Naive thymus-derived CD8-positive, alpha-beta T cell (primary cell): ENCODE data around the gene GOT1. TPM values are rescaled to one million over a fixed set of nuclear protein-coding genes. Genes with fewer than 3 reads are reported as not detected.
A peak's percentile ranks its signal among the peaks of the same experiment; 100 is the strongest.

Source experiments
- ATAC-seq, 2 donors: fragments of 150-1000 bp; cut with Tn5 transposase in 1 of 2; sonication (Bioruptor Pico), chemical (Tn5 transposase) in 1 of 2; 1 replicate in 1 of 2; 2 replicates in 1 of 2; pipeline ENCODE4 v1.10.0; 2021; ENCODE audit warnings: mild to moderate bottlenecking in 2 of 2, moderate library complexity in 2 of 2
- POLR2A ChIA-PET: fragments of 350-600 bp; sonication (Branson Sonifier 250); formaldehyde crosslinking; loops from one replicate; lab custom pipeline; 2021; ENCODE audit warnings: antibody characterized with exemption; lab: Charles Lee
- DNase-seq, 10 donors: peaks; one replicate each; pipeline versions ENCODE4 v3.0.0 to v3.0.0-alpha.2; 2020 to 2022
- H3K27ac Mint-ChIP-seq, 10 donors: one replicate each; pipeline ENCODE4 v1.8.0; 2020 to 2022; ENCODE audit warnings: mild to moderate bottlenecking in 10 of 10, mixed read lengths in 10 of 10, moderate library complexity in 4 of 10, inconsistent platforms in 1 of 10
- H3K27me3 Mint-ChIP-seq, 5 donors: one replicate each; pipeline ENCODE4 v1.8.0; 2021 to 2022; ENCODE audit warnings: mixed read lengths in 5 of 5
- H3K36me3 Mint-ChIP-seq, 3 donors: one replicate each; pipeline ENCODE4 v1.8.0; 2020 to 2022; ENCODE audit warnings: mixed read lengths in 3 of 3, mild to moderate bottlenecking in 2 of 3, inconsistent platforms in 1 of 3
- H3K4me1 Mint-ChIP-seq, 4 donors: one replicate each; pipeline ENCODE4 v1.8.0; 2021 to 2022; ENCODE audit warnings: mixed read lengths in 4 of 4
- H3K4me3 Mint-ChIP-seq, 10 donors: one replicate each; pipeline ENCODE4 v1.8.0; 2020 to 2022; ENCODE audit warnings: mild to moderate bottlenecking in 10 of 10, mixed read lengths in 10 of 10, moderate library complexity in 6 of 10, inconsistent platforms in 1 of 10
- H3K9me3 Mint-ChIP-seq, 9 donors: one replicate each; pipeline ENCODE4 v1.8.0; 2020 to 2022; ENCODE audit warnings: mixed read lengths in 9 of 9, mild to moderate bottlenecking in 3 of 9, inconsistent platforms in 1 of 9, moderate library complexity in 1 of 9
- polyA plus RNA-seq, 3 donors: library from polyadenylated mRNA; unstranded; fragments of 300-500 nt; fragmentation: Illumina TruSeq; gene quantifications; one replicate each; pipeline ENCODE4 v1.2.3, GENCODE V29; 2021
- total RNA-seq, 8 experiments: library from RNA in 2 of 8; stranded (reverse) in 2 of 8; gene quantifications; one replicate each; pipeline ENCODE4 v1.2.3 and lab custom pipeline; 2021 to 2026

Gene GOT1
- total and polyA plus RNA-seq, 5 experiments from 2014 or later: 13.2 to 21.2 (median 17.3) TPM

DNA sequence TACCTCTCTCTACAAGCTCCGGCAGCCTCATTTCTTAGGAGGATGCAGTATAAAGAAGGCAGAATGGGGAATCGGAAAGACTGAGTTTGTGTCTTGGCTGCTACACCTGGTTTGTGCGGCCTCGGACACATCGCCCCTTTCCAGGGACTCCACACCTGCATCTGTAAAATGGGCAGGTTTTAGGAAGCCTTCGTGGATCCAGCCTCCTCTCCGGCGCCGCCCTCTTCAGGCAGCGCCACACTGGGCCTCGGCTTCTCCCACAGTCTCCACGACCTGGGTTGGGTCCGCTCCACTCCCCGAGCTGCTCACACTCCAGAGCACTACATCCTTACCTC lies 341 bp downstream of the GOT1 start:
- POLR2A ChIA-PET: interaction anchor here (0.8 to 1.7 kb wide), 6 partner anchors 12 to 302 kb away, joined by 3 to 18 read pairs (median 4); partner anchors contain the start of genes ENTPD7 and SLC25A28
- ATAC-seq (peak in 1 of 2 donors; percentile 1), DNase-seq (no peak)
- H3K4me3 Mint-ChIP-seq: peak overlapping the region; percentile 94 to 99 (median 98)
- H3K27me3 Mint-ChIP-seq: no peaks in the 10 kb centered on the region
- peak overlapping the region; percentile 91 to 98 (median 95) for H3K27ac Mint-ChIP-seq
- peaks cover 0 to 8% (median 2%) of the 10 kb centered on the region in 3 donors for H3K36me3 Mint-ChIP-seq
- H3K4me1 Mint-ChIP-seq: peaks cover 24 to 46% (median 40%) of the 10 kb centered on the region in 4 donors
- no peaks in the 10 kb centered on the region for H3K9me3 Mint-ChIP-seq

DNA sequence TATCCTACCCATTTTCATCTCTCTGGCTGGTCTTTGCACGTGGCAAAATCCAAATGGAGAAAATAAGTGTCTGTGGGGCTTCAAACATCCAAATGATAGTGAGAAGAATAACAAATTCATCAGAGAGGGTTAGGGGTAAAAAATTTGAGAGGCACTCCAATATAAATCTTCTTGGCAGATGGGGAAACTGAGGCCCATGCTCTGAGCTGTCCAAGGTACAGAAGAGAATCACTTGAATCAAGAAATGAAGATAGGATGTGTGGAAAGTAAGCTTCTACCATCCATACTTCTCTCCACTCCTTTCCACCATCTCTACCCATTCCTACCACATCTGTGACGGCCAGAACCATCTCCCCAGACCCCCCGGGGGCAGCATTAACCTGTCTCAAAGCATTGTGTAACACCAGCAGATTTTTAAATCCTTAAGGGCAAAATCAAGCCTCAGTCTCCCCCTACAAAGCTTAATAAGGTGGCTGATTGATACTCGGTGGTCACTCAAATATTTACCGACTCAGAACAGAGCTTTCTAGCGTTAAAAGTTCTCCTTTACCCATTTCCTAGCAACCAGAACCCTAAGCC lies 818 bp downstream of the GOT1 start:
- Mint-ChIP-seq H3K27ac (peak overlapping the region; percentile 43 to 98 (median 91)), H3K9me3 (no peaks in the 10 kb centered on the region), H3K4me3 (peak overlapping the region; percentile 94 to 99 (median 98)), H3K36me3 (peaks cover 0 to 12% (median 6%) of the 10 kb centered on the region in 3 donors), H3K27me3 (no peaks in the 10 kb centered on the region), H3K4me1 (peaks cover 28 to 44% (median 40%) of the 10 kb centered on the region in 4 donors)
- ATAC-seq: no peak
- no peak for DNase-seq
- POLR2A ChIA-PET: interaction anchor here (0.8 to 1.7 kb wide), 6 partner anchors 12 to 303 kb away, joined by 3 to 18 read pairs (median 4); partner anchors contain the start of genes ENTPD7 and SLC25A28

GRCh38 chr10:99427566-99428190 lies 2.7 kb downstream of the GOT1 start:
- H3K36me3 Mint-ChIP-seq: peaks cover 0 to 18% (median 6%) of the 10 kb centered on the region in 3 donors
- no peak overlapping the region for H3K4me3 Mint-ChIP-seq
- no peaks in the 10 kb centered on the region for H3K27me3 Mint-ChIP-seq
- POLR2A ChIA-PET: no interaction called here
- peak overlapping the region in 1 of 10 donors; percentile 52 for H3K27ac Mint-ChIP-seq
- no peak for ATAC-seq
- peaks cover 25 to 37% (median 31%) of the 10 kb centered on the region in 4 donors for H3K4me1 Mint-ChIP-seq
- no peaks in the 10 kb centered on the region for H3K9me3 Mint-ChIP-seq
- DNase-seq: no peak

GRCh38 chr10:99426689-99427088 lies 3.7 kb downstream of the GOT1 start:
- peak overlapping the region in 1 of 10 donors; percentile 2 for H3K27ac Mint-ChIP-seq

DNA sequence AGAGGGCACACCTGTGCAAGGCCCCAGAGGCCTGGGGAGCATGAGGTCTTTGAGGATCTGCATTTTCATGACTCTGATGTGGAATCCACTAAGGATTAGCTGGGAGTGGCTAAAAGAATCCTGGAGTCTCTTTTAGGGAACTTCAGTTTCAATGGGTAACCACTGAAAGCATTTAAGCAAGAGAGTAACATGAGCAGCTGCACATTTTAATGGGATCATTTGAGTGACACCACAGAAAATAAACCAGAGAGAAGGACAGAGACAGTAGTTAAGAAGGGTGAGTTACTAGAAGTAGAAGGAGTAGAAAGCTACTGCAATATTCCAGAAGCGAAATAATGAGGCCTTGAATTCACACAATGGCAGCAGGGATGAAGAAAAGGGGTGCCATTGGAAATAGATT lies 5.2 kb downstream of the GOT1 start:
- H3K36me3 Mint-ChIP-seq: peaks cover 0 to 34% (median 14%) of the 10 kb centered on the region in 3 donors
- no peaks in the 10 kb centered on the region for H3K9me3 Mint-ChIP-seq
- DNase-seq (no peak), ATAC-seq (no peak)
- peaks cover 10 to 17% (median 14%) of the 10 kb centered on the region in 4 donors for H3K4me1 Mint-ChIP-seq
- H3K4me3 Mint-ChIP-seq: no peak overlapping the region
- no peak overlapping the region for H3K27ac Mint-ChIP-seq
- POLR2A ChIA-PET: no interaction called here
- no peaks in the 10 kb centered on the region for H3K27me3 Mint-ChIP-seq

More at GRCh38 chr10:99426689-99427088, 3.7 kb downstream of the GOT1 start:
- Mint-ChIP-seq H3K27me3 (no peaks in the 10 kb centered on the region), H3K36me3 (peaks cover 0 to 22% (median 12%) of the 10 kb centered on the region in 3 donors), H3K4me3 (no peak overlapping the region), H3K4me1 (peaks cover 21 to 28% (median 22%) of the 10 kb centered on the region in 4 donors), H3K9me3 (no peaks in the 10 kb centered on the region)
- ATAC-seq (no peak), DNase-seq (no peak)
- POLR2A ChIA-PET: no interaction called here

DNA sequence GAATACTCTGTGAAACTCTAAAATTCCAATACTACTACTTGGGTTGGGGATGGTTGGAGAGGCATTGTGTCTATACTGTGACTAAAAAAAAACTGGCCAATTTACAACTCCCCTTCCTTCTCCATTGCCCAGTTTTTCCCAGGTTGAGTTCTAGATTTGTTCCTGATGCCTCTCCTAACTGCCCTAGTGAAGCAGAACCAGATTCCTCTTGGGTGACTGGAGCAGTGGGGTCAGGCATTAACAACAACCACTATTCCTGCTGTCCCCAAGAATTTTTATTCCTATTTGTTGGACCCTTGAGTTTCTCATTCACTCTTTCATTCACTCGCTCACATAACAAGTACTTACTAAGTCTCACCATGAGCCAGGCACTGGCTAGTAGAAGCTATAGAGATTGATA lies 5.8 kb downstream of the GOT1 start:
- Mint-ChIP-seq H3K27me3 (no peaks in the 10 kb centered on the region), H3K36me3 (peaks cover 4 to 39% (median 20%) of the 10 kb centered on the region in 3 donors), H3K4me3 (no peak overlapping the region), H3K27ac (no peak overlapping the region), H3K4me1 (peaks cover 6 to 12% (median 11%) of the 10 kb centered on the region in 4 donors), H3K9me3 (no peaks in the 10 kb centered on the region)
- ATAC-seq (no peak), DNase-seq (no peak)
- POLR2A ChIA-PET: no interaction called here

GRCh38 chr10:99422529-99423096 lies 7.8 kb downstream of the GOT1 start:
- peak overlapping the region in 1 of 10 donors; percentile 17 for H3K27ac Mint-ChIP-seq
- no peaks in the 10 kb centered on the region for H3K9me3 Mint-ChIP-seq
- ATAC-seq: no peak
- H3K36me3 Mint-ChIP-seq: peaks cover 7 to 57% (median 39%) of the 10 kb centered on the region in 3 donors
- peaks cover 0 to 9% (median 0%) of the 10 kb centered on the region in 4 donors for H3K4me1 Mint-ChIP-seq
- H3K27me3 Mint-ChIP-seq: no peaks in the 10 kb centered on the region
- POLR2A ChIA-PET: no interaction called here
- no peak overlapping the region for H3K4me3 Mint-ChIP-seq
- DNase-seq: no peak

GRCh38 chr10:99421233-99421739 lies 9.1 kb downstream of the GOT1 start:
- H3K27me3 Mint-ChIP-seq: no peaks in the 10 kb centered on the region
- ATAC-seq: no peak
- no peaks in the 10 kb centered on the region for H3K9me3 Mint-ChIP-seq
- H3K4me1 Mint-ChIP-seq: peaks cover 0 to 11% (median under 1%) of the 10 kb centered on the region in 4 donors
- DNase-seq: no peak
- peaks cover 7 to 65% (median 45%) of the 10 kb centered on the region in 3 donors for H3K36me3 Mint-ChIP-seq
- no peak overlapping the region for H3K4me3 Mint-ChIP-seq
- no peak overlapping the region for H3K27ac Mint-ChIP-seq
- POLR2A ChIA-PET: no interaction called here

- H3K4me3 Mint-ChIP-seq: no peak overlapping the region
- no peaks in the 10 kb centered on the region for H3K9me3 Mint-ChIP-seq
- H3K27me3 Mint-ChIP-seq: no peaks in the 10 kb centered on the region
- DNase-seq (no peak), ATAC-seq (no peak)
- peaks cover 7 to 67% (median 51%) of the 10 kb centered on the region in 3 donors for H3K36me3 Mint-ChIP-seq
- POLR2A ChIA-PET: no interaction called here
- H3K27ac Mint-ChIP-seq: no peak overlapping the region
- H3K4me1 Mint-ChIP-seq: peaks cover 0 to 7% (median 3%) of the 10 kb centered on the region in 4 donors
Observed at GRCh38 chr10:99419688-99420087, 10.7 kb downstream of the GOT1 start.

- Mint-ChIP-seq H3K27me3 (no peaks in the 10 kb centered on the region), H3K4me1 (peaks cover 0 to 11% (median 3%) of the 10 kb centered on the region in 4 donors), H3K27ac (no peak overlapping the region), H3K4me3 (no peak overlapping the region), H3K9me3 (no peaks in the 10 kb centered on the region), H3K36me3 (peaks cover 7 to 70% (median 51%) of the 10 kb centered on the region in 3 donors)
- ATAC-seq: no peak
- DNase-seq: no peak
- POLR2A ChIA-PET: no interaction called here
Observed at GRCh38 chr10:99418910-99419624, 11.4 kb downstream of the GOT1 start.

- H3K4me1 Mint-ChIP-seq: peaks cover 2 to 17% (median 9%) of the 10 kb centered on the region in 4 donors
- no peaks in the 10 kb centered on the region for H3K27me3 Mint-ChIP-seq
- POLR2A ChIA-PET: no interaction called here
- H3K4me3 Mint-ChIP-seq: no peak overlapping the region
- H3K27ac Mint-ChIP-seq: peak overlapping the region in 1 of 10 donors; percentile 67
- no peaks in the 10 kb centered on the region for H3K9me3 Mint-ChIP-seq
- no peak for DNase-seq
- H3K36me3 Mint-ChIP-seq: peaks cover 0 to 57% (median 28%) of the 10 kb centered on the region in 3 donors
- no peak for ATAC-seq
Observed at GRCh38 chr10:99412099-99412498, 18.3 kb downstream of the GOT1 start.

DNA sequence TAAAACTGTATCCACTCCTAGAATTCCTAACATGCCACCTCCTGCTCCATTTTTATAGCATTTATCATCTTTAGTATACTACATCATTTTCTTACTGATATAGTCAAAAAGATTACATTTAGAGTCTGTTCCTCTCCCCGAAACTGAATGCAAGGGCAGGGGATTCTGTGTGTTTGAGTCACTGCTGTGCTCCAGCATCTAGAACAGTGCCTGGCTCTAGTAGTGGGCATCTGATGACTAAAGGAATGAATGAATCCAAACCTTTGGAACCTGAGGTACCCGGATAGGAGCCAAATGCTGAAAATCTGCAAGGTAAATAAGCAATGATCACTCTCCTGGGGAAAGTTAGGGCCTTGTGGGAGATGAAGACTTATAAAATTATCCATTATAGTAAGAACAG lies 18.9 kb downstream of the GOT1 start:
- DNase-seq (no peak), ATAC-seq (no peak)
- no peaks in the 10 kb centered on the region for H3K9me3 Mint-ChIP-seq
- peaks cover 0 to 59% (median 29%) of the 10 kb centered on the region in 3 donors for H3K36me3 Mint-ChIP-seq
- peaks cover 2 to 17% (median 9%) of the 10 kb centered on the region in 4 donors for H3K4me1 Mint-ChIP-seq
- POLR2A ChIA-PET: no interaction called here
- H3K27ac Mint-ChIP-seq: peak overlapping the region in 1 of 10 donors; percentile 3
- H3K4me3 Mint-ChIP-seq: no peak overlapping the region
- no peaks in the 10 kb centered on the region for H3K27me3 Mint-ChIP-seq
